Mucosa of descending colon (tissue), 3 donors: ENCODE measurements around the gene DIDO1. TPM values are rescaled to one million over a fixed set of nuclear protein-coding genes. Genes with fewer than 3 reads are reported as not detected.
"Not testable (repeated sequence)": the region's sequence is repeated elsewhere in the genome, so short reads cannot be mapped to it uniquely, and the experiment has no call there.

Source experiments
- ATAC-seq: fragments of 200-7000 bp; cut with Tn5 transposase; one replicate; pipeline ENCODE4 v1.9.1; 2020; ENCODE audit warnings: mild to moderate bottlenecking, moderate library complexity
- DNase-seq, 3 donors: peaks; one replicate each; pipeline ENCODE4 v3.0.0-alpha.2; 2020
- H3K36me3 ChIP-seq: fragments of 200-600 bp; one replicate; pipeline ENCODE4 v1.8.0; 2021; ENCODE audit warnings: low read depth, mild to moderate bottlenecking
- H3K4me1 ChIP-seq: fragments of 200-600 bp; one replicate; pipeline ENCODE4 v1.8.0; 2021; ENCODE audit warnings: low read depth, mild to moderate bottlenecking
- H3K4me3 ChIP-seq: fragments of 200-600 bp; one replicate; pipeline ENCODE4 v1.8.0; 2021; ENCODE audit warnings: mild to moderate bottlenecking
- H3K9me3 ChIP-seq: fragments of 200-600 bp; one replicate; pipeline ENCODE4 v1.8.0; 2021; ENCODE audit warnings: mild to moderate bottlenecking
- intact Hi-C, 2 donors: fragments of 100-400 bp; cut with DNase I in 1 of 2; cut with micrococcal nuclease in 1 of 2; formaldehyde crosslinking; loops; one replicate each; pipeline versions ENCODE4 v1.11.0 to v1.11.1; 2022; cut with DNase I, micrococcal nuclease
- total RNA-seq, 3 donors: library from RNA; stranded (reverse); fragmentation: NEBNext Ultra II Directional in 2 of 3; extraction: Animal tissue kit (Norgen Biotek cat#: 25700) in 2 of 3; gene quantifications; one replicate each; pipeline versions ENCODE4 v1.2.1 to v1.2.4, GENCODE V29; 2021 to 2023
- TF ChIP-seq, protein P1 (sequence below): fragments of 200-600 bp; IDR thresholded peaks from one replicate; pipeline ENCODE4 v1.8.0; 2022; ENCODE audit warnings: antibody characterized with exemption, mild to moderate bottlenecking
- donor health status: DM: no; HTN: no; CAD: no; lungs with moderate emphysema.
- donor health status: DM: no; HTN: no; CAD: no.
- donor health status: DM: no; HTN: yes; CAD: no.

DIDO1 gene
- total RNA-seq, 3 donors from 2014 or later = 53.4 to 72.5 (median 67.4) TPM

- TF ChIP-seq, protein P1, sequence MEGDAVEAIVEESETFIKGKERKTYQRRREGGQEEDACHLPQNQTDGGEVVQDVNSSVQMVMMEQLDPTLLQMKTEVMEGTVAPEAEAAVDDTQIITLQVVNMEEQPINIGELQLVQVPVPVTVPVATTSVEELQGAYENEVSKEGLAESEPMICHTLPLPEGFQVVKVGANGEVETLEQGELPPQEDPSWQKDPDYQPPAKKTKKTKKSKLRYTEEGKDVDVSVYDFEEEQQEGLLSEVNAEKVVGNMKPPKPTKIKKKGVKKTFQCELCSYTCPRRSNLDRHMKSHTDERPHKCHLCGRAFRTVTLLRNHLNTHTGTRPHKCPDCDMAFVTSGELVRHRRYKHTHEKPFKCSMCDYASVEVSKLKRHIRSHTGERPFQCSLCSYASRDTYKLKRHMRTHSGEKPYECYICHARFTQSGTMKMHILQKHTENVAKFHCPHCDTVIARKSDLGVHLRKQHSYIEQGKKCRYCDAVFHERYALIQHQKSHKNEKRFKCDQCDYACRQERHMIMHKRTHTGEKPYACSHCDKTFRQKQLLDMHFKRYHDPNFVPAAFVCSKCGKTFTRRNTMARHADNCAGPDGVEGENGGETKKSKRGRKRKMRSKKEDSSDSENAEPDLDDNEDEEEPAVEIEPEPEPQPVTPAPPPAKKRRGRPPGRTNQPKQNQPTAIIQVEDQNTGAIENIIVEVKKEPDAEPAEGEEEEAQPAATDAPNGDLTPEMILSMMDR = no peak
- intact Hi-C loops = no loop called here
- ATAC-seq (no peak), DNase-seq (no peak)
- no peaks in the 10 kb centered on the region for H3K4me1 ChIP-seq
- no peaks in the 10 kb centered on the region for H3K36me3 ChIP-seq
- no peak overlapping the region for H3K4me3 ChIP-seq
- no peaks in the 10 kb centered on the region for H3K9me3 ChIP-seq
Observed at GRCh38 chr20:62963614-62964397, 37.5 kb upstream of the DIDO1 start.

DNA sequence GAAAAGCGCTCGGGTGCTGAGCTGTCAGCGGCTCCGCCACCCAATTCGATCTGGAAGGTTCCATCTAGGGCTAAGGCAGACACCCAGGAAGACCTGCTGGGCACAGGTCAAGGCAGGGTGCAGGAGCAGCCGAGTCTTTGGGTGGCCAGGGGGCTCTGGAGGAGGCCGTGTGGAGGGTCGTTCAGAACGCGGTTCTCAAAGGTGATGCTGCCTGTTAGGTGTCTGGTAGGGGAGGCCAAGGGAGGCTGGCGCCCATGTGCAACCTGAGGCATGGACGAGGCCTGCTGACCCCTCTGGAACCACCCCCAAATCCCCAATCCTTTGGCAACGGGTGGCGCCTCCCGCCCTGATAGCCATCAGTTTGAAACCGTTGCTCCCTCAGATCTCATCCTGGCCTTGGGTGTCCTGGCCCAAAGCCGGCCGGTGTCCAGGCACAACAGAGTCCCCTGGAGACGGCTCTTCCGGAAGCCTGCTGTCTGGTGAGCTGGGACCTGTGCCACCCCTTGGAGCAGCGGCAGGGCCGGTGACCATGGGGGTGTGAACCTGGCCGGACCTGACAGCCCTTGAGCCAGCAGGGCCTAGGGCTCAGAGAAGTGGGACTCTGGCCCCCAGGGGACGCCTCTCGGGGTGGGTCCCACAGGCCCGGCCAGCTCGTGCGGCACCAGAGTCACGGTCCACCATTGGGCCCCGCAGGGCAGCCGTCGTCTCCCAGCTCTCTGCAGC is 36.7 kb upstream of the DIDO1 start:
- H3K9me3 ChIP-seq = no peaks in the 10 kb centered on the region
- no peaks in the 10 kb centered on the region for H3K36me3 ChIP-seq
- DNase-seq (peak in 1 of 3 donors; percentile 45), ATAC-seq (no peak)
- TF ChIP-seq, protein P1 = no peak
- no peaks in the 10 kb centered on the region for H3K4me1 ChIP-seq
- no peak overlapping the region for H3K4me3 ChIP-seq
- intact Hi-C loops = no loop called here

- no peak for ATAC-seq
- Histone ChIP-seq H3K36me3 (no peaks in the 10 kb centered on the region), H3K9me3 (no peaks in the 10 kb centered on the region), H3K4me1 (no peaks in the 10 kb centered on the region), H3K4me3 (no peak overlapping the region)
- no peak for DNase-seq
- intact Hi-C loops = no loop called here
- TF ChIP-seq, protein P1 = no peak
Observed at GRCh38 chr20:62962221-62962879, 36.0 kb upstream of the DIDO1 start.

DNA sequence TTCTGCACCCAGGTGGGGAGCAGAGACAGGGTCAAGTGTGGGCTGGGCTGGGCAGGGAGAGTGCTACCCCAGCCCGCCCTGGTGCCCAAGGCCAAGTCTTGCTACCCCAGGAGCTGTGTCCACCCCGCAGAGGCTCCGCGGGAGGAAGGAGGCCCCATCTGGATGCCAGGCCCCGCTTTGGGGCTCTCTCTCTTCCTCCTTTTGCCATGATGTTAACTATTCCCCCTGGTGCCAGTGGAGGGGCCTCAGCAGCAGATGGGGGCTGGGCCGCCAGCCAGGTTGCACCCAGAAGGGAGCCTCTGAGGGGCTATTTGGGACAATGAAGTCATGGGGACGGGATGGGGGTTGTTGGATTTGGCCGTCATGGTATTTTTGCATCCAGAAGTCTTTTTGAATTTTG is 35.5 kb upstream of the DIDO1 start:
- no peaks in the 10 kb centered on the region for H3K4me1 ChIP-seq
- intact Hi-C loops = no loop called here
- DNase-seq (peak in 1 of 3 donors; percentile 12), ATAC-seq (no peak)
- no peaks in the 10 kb centered on the region for H3K9me3 ChIP-seq
- H3K4me3 ChIP-seq = no peak overlapping the region
- H3K36me3 ChIP-seq = no peaks in the 10 kb centered on the region
- TF ChIP-seq, protein P1 = no peak

- no peak overlapping the region for H3K4me3 ChIP-seq
- DNase-seq = peak in 1 of 3 donors; percentile 29
- no peaks in the 10 kb centered on the region for H3K4me1 ChIP-seq
- no peaks in the 10 kb centered on the region for H3K36me3 ChIP-seq
- TF ChIP-seq, protein P1 = no peak
- intact Hi-C loops = no loop called here
- ATAC-seq = no peak
- H3K9me3 ChIP-seq = no peaks in the 10 kb centered on the region
Observed at GRCh38 chr20:62961310-62961783, 35.0 kb upstream of the DIDO1 start.

- H3K36me3 ChIP-seq, H3K9me3 ChIP-seq, H3K4me1 ChIP-seq, H3K4me3 ChIP-seq, intact Hi-C loops, ATAC-seq: not testable (repeated sequence)
- peak in 1 of 3 donors; percentile 47 for DNase-seq
Observed at GRCh38 chr20:62960446-62961309, 34.4 kb upstream of the DIDO1 start.
